Measurements from ENCODE around the gene AQP12A.

- TF ChIP-seq, protein P1, sequence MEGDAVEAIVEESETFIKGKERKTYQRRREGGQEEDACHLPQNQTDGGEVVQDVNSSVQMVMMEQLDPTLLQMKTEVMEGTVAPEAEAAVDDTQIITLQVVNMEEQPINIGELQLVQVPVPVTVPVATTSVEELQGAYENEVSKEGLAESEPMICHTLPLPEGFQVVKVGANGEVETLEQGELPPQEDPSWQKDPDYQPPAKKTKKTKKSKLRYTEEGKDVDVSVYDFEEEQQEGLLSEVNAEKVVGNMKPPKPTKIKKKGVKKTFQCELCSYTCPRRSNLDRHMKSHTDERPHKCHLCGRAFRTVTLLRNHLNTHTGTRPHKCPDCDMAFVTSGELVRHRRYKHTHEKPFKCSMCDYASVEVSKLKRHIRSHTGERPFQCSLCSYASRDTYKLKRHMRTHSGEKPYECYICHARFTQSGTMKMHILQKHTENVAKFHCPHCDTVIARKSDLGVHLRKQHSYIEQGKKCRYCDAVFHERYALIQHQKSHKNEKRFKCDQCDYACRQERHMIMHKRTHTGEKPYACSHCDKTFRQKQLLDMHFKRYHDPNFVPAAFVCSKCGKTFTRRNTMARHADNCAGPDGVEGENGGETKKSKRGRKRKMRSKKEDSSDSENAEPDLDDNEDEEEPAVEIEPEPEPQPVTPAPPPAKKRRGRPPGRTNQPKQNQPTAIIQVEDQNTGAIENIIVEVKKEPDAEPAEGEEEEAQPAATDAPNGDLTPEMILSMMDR (IDR thresholded peaks at IDR 0.05) = no peak
- no peak for TF ChIP-seq POLR2A (IDR thresholded peaks at IDR 0.05)
These were observed 41.3 kb upstream of the AQP12A start for GRCh38 chr2:240650254-240650965.

Measured in heart left ventricle (tissue), 13 donors.